SK-N-SH treated with all-trans-retinoic acid at 6 μM for 48 hours (cell line): ENCODE results near the gene GEMIN7.

ENCODE experiments used
- ATAC-seq: fragments of 200-7000 bp; cut with Tn5 transposase; 3 replicates; pipeline ENCODE4 v1.9.1; 2020; ENCODE audit warnings: mild to moderate bottlenecking, moderate library complexity
- ARNTL ChIP-seq: fragments of 450-650 bp; formaldehyde crosslinking; IDR thresholded peaks from 2 replicates; pipeline ENCODE4 v1.5.0; 2020; ENCODE audit warnings: low read depth, mild to moderate bottlenecking, moderate library complexity, borderline replicate concordance
- BACH2 ChIP-seq: fragments of 250-450 bp; sonication (Bioruptor Pico); IDR thresholded peaks from 2 replicates; pipeline ENCODE4 v1.9.0; 2021; ENCODE audit warnings: mild to moderate bottlenecking, borderline replicate concordance
- CSDC2 ChIP-seq: fragments of 250-450 bp; sonication (Bioruptor Pico); IDR thresholded peaks from 2 replicates; pipeline ENCODE4 v1.5.0; 2020; ENCODE audit warnings: mild to moderate bottlenecking, moderate library complexity
- GLIS3 ChIP-seq: fragments of 250-450 bp; sonication (Bioruptor Pico); IDR thresholded peaks from 2 replicates; pipeline ENCODE4 v1.5.0; 2020; ENCODE audit warnings: mild to moderate bottlenecking, moderate library complexity
- ISL1 ChIP-seq: fragments of 250-450 bp; sonication (Bioruptor Pico); IDR thresholded peaks from 2 replicates; pipeline ENCODE4 v2.1.2; 2022; ENCODE audit warnings: mild to moderate bottlenecking, moderate library complexity
- OSR1 ChIP-seq: fragments of 250-450 bp; sonication (Bioruptor Pico); IDR thresholded peaks from 2 replicates; pipeline ENCODE4 v1.8.0; 2022; ENCODE audit warnings: moderate library complexity, mild to moderate bottlenecking, inconsistent platforms
- PPARA ChIP-seq: fragments of 250-450 bp; sonication (Bioruptor Pico); IDR thresholded peaks from 2 replicates; pipeline ENCODE4 v1.5.0; 2020; ENCODE audit warnings: mild to moderate bottlenecking, borderline replicate concordance
- RARB ChIP-seq: fragments of 250-450 bp; sonication (Bioruptor Pico); IDR thresholded peaks from 2 replicates; pipeline ENCODE4 v1.8.0; 2021; ENCODE audit warnings: mild to moderate bottlenecking, moderate library complexity
- TCF4 ChIP-seq: fragments of 250-450 bp; sonication (Bioruptor Pico); IDR thresholded peaks from 2 replicates; pipeline ENCODE4 v1.8.0; 2021; ENCODE audit warnings: mild to moderate bottlenecking, moderate library complexity, borderline replicate concordance
- TOX ChIP-seq: fragments of 250-450 bp; sonication (Bioruptor Pico); IDR thresholded peaks from 2 replicates; pipeline ENCODE4 v1.8.0; 2021; ENCODE audit warnings: mild to moderate bottlenecking, moderate library complexity, borderline replicate concordance
- ZC3H10 ChIP-seq: fragments of 250-450 bp; sonication (Bioruptor Pico); IDR thresholded peaks from 2 replicates; pipeline ENCODE4 v1.5.1; 2021; ENCODE audit warnings: mild to moderate bottlenecking, moderate library complexity
- ZFP3 ChIP-seq: fragments of 250-450 bp; sonication (Bioruptor Pico); IDR thresholded peaks from 2 replicates; pipeline ENCODE4 v1.5.0; 2020; ENCODE audit warnings: mild to moderate bottlenecking, moderate library complexity
- ZFP30 ChIP-seq: fragments of 450-650 bp; formaldehyde crosslinking; IDR thresholded peaks from 2 replicates; pipeline ENCODE4 v1.5.0; 2022; ENCODE audit warnings: mild to moderate bottlenecking, moderate library complexity
- ZNF565 ChIP-seq: fragments of 450-650 bp; formaldehyde crosslinking; conservative IDR thresholded peaks from 2 replicates; pipeline ENCODE4 v1.5.0; 2020; ENCODE audit warnings: low read depth, mild to moderate bottlenecking, moderate library complexity
- ZNF70 ChIP-seq: fragments of 450-650 bp; formaldehyde crosslinking; IDR thresholded peaks from 2 replicates; pipeline ENCODE4 v1.5.0; 2020; ENCODE audit warnings: mild to moderate bottlenecking, moderate library complexity
- ZNF8 ChIP-seq: fragments of 450-650 bp; formaldehyde crosslinking; IDR thresholded peaks from 2 replicates; pipeline ENCODE4 v1.5.0; 2020; ENCODE audit warnings: mild to moderate bottlenecking, moderate library complexity
- TF ChIP-seq, protein P1 (sequence below): fragments of 250-450 bp; sonication (Bioruptor Pico); IDR thresholded peaks from 2 replicates; pipeline ENCODE4 v1.8.0; 2020; ENCODE audit warnings: mild to moderate bottlenecking, moderate library complexity, borderline replicate concordance
- TF ChIP-seq, protein P2 (sequence below): fragments of 250-450 bp; sonication (Bioruptor Pico); IDR thresholded peaks from 2 replicates; pipeline ENCODE4 v1.5.0; 2020; ENCODE audit warnings: mild to moderate bottlenecking, moderate library complexity
- TF ChIP-seq, protein P3 (sequence below): fragments of 250-450 bp; sonication (Bioruptor Pico); IDR thresholded peaks from 2 replicates; pipeline ENCODE4 v1.5.1; 2021; ENCODE audit warnings: mild to moderate bottlenecking, moderate library complexity
- TF ChIP-seq, protein P4 (sequence below): fragments of 250-450 bp; sonication (Bioruptor Pico); IDR thresholded peaks from 2 replicates; pipeline ENCODE4 v1.5.1; 2020; ENCODE audit warnings: low read depth, mild to moderate bottlenecking, moderate library complexity
- TF ChIP-seq, protein P5 (sequence below): fragments of 250-450 bp; sonication (Bioruptor Pico); IDR thresholded peaks from 2 replicates; pipeline ENCODE4 v1.8.0; 2021; ENCODE audit warnings: low read depth, mild to moderate bottlenecking, moderate library complexity, borderline replicate concordance

The GEMIN7 gene

DNA sequence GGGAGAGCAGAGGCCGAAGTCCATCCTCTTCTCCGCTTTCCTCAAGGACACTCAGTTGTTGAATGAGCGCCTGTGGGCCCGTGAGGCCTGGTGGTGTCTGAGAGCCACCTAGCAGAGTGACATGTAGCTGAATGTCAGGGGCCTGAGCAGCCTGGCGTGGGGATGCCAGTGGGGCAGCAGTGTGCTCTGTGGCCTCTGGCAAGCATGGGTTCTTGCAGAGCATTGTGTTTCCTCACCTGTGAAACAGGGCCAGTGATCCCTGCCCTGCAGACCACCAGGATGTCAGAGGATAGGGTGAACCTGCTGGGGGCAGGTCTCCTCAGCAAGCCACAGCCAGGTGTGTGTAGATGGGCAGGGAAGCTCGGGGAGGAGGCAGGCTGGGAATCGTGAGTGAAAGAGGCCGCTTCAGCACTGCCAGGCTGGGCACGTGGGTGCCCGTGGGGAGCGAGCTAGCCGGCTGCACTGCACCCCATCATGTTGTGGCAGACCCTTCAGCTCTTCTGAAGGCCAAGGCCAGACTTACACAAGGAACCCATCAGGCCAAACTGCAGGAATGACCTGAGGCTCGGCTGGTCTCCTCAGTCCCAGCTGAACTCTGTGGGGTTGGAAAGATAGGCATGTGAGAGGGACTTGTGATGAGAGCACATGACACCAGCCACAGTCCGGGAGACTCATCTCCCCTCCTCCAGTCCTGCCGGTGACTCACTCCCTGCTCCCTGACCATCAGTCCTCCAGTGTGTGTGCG is 18.9 kb downstream of the GEMIN7 start:
- ATAC-seq, result peak; percentile 94
- TF ChIP-seq OSR1 (no peak), ZNF8 (CRISPR knock-in tag) (no peak), ZNF70 (CRISPR knock-in tag) (no peak), RARB (CRISPR knock-in tag) (no peak), CSDC2 (CRISPR knock-in tag) (no peak), GLIS3 (CRISPR knock-in tag) (no peak), ISL1 (CRISPR knock-in tag) (no peak), ZC3H10 (no peak), ZNF565 (CRISPR knock-in tag) (no peak), ARNTL (CRISPR knock-in tag) (no peak), ZFP3 (CRISPR knock-in tag) (no peak), TOX (CRISPR knock-in tag) (no peak), PPARA (CRISPR knock-in tag) (no peak), ZFP30 (CRISPR knock-in tag) (no peak), BACH2 (CRISPR knock-in tag) (no peak)
- TF ChIP-seq, protein P1, sequence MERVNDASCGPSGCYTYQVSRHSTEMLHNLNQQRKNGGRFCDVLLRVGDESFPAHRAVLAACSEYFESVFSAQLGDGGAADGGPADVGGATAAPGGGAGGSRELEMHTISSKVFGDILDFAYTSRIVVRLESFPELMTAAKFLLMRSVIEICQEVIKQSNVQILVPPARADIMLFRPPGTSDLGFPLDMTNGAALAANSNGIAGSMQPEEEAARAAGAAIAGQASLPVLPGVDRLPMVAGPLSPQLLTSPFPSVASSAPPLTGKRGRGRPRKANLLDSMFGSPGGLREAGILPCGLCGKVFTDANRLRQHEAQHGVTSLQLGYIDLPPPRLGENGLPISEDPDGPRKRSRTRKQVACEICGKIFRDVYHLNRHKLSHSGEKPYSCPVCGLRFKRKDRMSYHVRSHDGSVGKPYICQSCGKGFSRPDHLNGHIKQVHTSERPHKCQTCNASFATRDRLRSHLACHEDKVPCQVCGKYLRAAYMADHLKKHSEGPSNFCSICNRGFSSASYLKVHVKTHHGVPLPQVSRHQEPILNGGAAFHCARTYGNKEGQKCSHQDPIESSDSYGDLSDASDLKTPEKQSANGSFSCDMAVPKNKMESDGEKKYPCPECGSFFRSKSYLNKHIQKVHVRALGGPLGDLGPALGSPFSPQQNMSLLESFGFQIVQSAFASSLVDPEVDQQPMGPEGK (CRISPR knock-in tag), result no peak
- TF ChIP-seq, protein P2, sequence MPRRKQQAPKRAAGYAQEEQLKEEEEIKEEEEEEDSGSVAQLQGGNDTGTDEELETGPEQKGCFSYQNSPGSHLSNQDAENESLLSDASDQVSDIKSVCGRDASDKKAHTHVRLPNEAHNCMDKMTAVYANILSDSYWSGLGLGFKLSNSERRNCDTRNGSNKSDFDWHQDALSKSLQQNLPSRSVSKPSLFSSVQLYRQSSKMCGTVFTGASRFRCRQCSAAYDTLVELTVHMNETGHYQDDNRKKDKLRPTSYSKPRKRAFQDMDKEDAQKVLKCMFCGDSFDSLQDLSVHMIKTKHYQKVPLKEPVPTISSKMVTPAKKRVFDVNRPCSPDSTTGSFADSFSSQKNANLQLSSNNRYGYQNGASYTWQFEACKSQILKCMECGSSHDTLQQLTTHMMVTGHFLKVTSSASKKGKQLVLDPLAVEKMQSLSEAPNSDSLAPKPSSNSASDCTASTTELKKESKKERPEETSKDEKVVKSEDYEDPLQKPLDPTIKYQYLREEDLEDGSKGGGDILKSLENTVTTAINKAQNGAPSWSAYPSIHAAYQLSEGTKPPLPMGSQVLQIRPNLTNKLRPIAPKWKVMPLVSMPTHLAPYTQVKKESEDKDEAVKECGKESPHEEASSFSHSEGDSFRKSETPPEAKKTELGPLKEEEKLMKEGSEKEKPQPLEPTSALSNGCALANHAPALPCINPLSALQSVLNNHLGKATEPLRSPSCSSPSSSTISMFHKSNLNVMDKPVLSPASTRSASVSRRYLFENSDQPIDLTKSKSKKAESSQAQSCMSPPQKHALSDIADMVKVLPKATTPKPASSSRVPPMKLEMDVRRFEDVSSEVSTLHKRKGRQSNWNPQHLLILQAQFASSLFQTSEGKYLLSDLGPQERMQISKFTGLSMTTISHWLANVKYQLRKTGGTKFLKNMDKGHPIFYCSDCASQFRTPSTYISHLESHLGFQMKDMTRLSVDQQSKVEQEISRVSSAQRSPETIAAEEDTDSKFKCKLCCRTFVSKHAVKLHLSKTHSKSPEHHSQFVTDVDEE (CRISPR knock-in tag), result no peak
- TF ChIP-seq, protein P3, sequence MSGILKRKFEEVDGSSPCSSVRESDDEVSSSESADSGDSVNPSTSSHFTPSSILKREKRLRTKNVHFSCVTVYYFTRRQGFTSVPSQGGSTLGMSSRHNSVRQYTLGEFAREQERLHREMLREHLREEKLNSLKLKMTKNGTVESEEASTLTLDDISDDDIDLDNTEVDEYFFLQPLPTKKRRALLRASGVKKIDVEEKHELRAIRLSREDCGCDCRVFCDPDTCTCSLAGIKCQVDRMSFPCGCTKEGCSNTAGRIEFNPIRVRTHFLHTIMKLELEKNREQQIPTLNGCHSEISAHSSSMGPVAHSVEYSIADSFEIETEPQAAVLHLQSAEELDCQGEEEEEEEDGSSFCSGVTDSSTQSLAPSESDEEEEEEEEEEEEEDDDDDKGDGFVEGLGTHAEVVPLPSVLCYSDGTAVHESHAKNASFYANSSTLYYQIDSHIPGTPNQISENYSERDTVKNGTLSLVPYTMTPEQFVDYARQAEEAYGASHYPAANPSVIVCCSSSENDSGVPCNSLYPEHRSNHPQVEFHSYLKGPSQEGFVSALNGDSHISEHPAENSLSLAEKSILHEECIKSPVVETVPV (CRISPR knock-in tag), result no peak
- TF ChIP-seq, protein P4, sequence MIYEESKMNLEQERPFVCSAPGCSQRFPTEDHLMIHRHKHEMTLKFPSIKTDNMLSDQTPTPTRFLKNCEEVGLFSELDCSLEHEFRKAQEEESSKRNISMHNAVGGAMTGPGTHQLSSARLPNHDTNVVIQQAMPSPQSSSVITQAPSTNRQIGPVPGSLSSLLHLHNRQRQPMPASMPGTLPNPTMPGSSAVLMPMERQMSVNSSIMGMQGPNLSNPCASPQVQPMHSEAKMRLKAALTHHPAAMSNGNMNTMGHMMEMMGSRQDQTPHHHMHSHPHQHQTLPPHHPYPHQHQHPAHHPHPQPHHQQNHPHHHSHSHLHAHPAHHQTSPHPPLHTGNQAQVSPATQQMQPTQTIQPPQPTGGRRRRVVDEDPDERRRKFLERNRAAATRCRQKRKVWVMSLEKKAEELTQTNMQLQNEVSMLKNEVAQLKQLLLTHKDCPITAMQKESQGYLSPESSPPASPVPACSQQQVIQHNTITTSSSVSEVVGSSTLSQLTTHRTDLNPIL (CRISPR knock-in tag), result no peak

DNA sequence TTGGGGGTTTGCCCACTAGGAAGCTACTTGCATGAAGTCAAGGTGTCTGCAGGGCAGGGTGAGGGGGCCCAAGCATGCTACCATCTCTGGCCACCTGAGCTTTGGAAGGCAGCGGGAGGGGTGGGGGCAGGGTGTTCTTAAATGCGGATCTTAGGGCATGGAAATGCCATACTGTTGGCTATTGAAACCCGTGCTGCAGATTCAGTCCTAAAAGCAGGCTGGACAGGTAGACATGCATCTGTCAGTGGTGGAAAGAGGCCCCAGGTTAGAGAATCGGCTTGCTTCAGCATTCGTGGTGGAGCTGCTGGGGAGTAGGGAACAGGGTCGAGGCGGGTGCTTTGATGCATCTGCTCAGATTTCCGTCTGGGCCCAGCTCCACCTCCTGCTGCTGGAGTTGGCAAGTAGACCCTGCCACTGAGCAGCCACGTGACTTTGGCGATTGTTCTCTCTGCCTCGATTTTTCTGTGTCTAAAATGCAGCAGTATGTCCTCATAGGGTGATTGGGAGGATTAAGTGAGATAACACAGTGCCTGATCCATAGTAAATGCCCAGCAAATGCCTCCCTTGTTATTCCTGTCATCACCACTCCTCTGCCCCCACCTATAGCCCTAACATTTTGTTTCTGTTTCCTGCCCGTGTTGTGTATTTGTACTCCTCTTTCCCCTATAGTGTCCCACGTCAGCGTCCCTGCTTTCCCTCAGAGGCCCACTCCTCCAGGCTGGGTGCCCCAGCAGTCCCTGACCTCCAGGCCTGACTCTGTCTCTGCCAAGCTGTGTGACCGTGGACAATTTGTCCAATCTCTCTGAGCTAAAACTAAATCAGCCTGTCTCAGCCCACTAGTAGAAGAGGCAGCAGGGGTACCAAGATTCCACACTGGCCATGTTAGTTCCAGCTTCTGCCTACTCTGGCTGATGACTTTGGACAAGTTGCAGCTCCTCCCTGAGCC is 19.7 kb downstream of the GEMIN7 start:
- peak; percentile 51 for ATAC-seq
- TF ChIP-seq PPARA (CRISPR knock-in tag), result no peak
- TF ChIP-seq CSDC2 (CRISPR knock-in tag), result no peak
- TF ChIP-seq OSR1, result no peak
- no peak for TF ChIP-seq ZNF70 (CRISPR knock-in tag)
- no peak for TF ChIP-seq ZNF8 (CRISPR knock-in tag)
- TF ChIP-seq, protein P2 (CRISPR knock-in tag), result no peak
- TF ChIP-seq, protein P5, sequence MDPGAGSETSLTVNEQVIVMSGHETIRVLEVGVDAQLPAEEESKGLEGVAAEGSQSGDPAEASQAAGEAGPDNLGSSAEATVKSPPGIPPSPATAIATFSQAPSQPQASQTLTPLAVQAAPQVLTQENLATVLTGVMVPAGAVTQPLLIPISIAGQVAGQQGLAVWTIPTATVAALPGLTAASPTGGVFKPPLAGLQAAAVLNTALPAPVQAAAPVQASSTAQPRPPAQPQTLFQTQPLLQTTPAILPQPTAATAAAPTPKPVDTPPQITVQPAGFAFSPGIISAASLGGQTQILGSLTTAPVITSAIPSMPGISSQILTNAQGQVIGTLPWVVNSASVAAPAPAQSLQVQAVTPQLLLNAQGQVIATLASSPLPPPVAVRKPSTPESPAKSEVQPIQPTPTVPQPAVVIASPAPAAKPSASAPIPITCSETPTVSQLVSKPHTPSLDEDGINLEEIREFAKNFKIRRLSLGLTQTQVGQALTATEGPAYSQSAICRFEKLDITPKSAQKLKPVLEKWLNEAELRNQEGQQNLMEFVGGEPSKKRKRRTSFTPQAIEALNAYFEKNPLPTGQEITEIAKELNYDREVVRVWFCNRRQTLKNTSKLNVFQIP (CRISPR knock-in tag), result no peak
- TF ChIP-seq, protein P1 (CRISPR knock-in tag), result no peak
- no peak for TF ChIP-seq RARB (CRISPR knock-in tag)
- TF ChIP-seq ZFP30 (CRISPR knock-in tag), result no peak
- TF ChIP-seq TCF4 (CRISPR knock-in tag), result no peak
- TF ChIP-seq ZFP3 (CRISPR knock-in tag), result no peak
- no peak for TF ChIP-seq GLIS3 (CRISPR knock-in tag)
